HuH-7.5 (cell line): ENCODE results near the gene REEP3.
"Not testable (repeated sequence)": the region's sequence is repeated elsewhere in the genome, so short reads cannot be mapped to it uniquely, and the experiment has no call there.

Experiments used
- DNase-seq: peaks from one replicate; pipeline ENCODE4 v3.0.0; 2011; ENCODE audit warnings: low spot score

Gene REEP3

GRCh38 chr10:63549810-63550209, 28.6 kb downstream of the REEP3 start:
- no peak for DNase-seq

- no peak for DNase-seq
Measured at GRCh38 chr10:63553031-63553430, 31.8 kb downstream of the REEP3 start.

- DNase-seq, result no peak
Measured at GRCh38 chr10:63553473-63553872, 32.3 kb downstream of the REEP3 start.

- DNase-seq, result no peak
Measured at GRCh38 chr10:63554657-63555056, 33.5 kb downstream of the REEP3 start.

- DNase-seq, result no peak
Measured at GRCh38 chr10:63555330-63555729, 34.1 kb downstream of the REEP3 start.

- DNase-seq, result no peak
Measured at GRCh38 chr10:63558132-63558784, 37.1 kb downstream of the REEP3 start.

- DNase-seq, result no peak
Measured at GRCh38 chr10:63561341-63561740, 40.1 kb downstream of the REEP3 start.

GRCh38 chr10:63562391-63562790, 41.2 kb downstream of the REEP3 start:
- DNase-seq, result peak; percentile 12

GRCh38 chr10:63562857-63563256, 41.7 kb downstream of the REEP3 start:
- DNase-seq, result no peak

- no peak for DNase-seq
Measured at GRCh38 chr10:63563623-63564022, 42.4 kb downstream of the REEP3 start.

GRCh38 chr10:63564731-63565130, 43.5 kb downstream of the REEP3 start:
- DNase-seq, result not testable (repeated sequence)

GRCh38 chr10:63573068-63573697, 52.0 kb downstream of the REEP3 start:
- no peak for DNase-seq

- DNase-seq, result no peak
Measured at GRCh38 chr10:63574011-63574410, 52.8 kb downstream of the REEP3 start.

GRCh38 chr10:63576501-63576900, 55.3 kb downstream of the REEP3 start:
- no peak for DNase-seq

GRCh38 chr10:63578501-63578900, 57.3 kb downstream of the REEP3 start:
- no peak for DNase-seq

- DNase-seq, result no peak
Measured at GRCh38 chr10:63579371-63580014, 58.3 kb downstream of the REEP3 start.

GRCh38 chr10:63582690-63583089, 61.5 kb downstream of the REEP3 start:
- DNase-seq, result no peak

GRCh38 chr10:63583397-63583796, 62.2 kb downstream of the REEP3 start:
- no peak for DNase-seq

- DNase-seq, result no peak
Measured at GRCh38 chr10:63583909-63584724, 62.9 kb downstream of the REEP3 start.

GRCh38 chr10:63584725-63585035, 63.5 kb downstream of the REEP3 start:
- DNase-seq, result no peak

- no peak for DNase-seq
Measured at GRCh38 chr10:63585041-63585440, 63.8 kb downstream of the REEP3 start.

GRCh38 chr10:63586043-63586442, 64.8 kb downstream of the REEP3 start:
- DNase-seq, result no peak

GRCh38 chr10:63587191-63587590, 66.0 kb downstream of the REEP3 start:
- DNase-seq, result no peak
